ENCODE measurements around the gene ERC2.

GRCh38 chr3:56452085-56452484 is 16.2 kb downstream of the ERC2 start:
- TF ChIP-seq CTCF (conservative IDR thresholded peaks at IDR 0.05; ENCODE audit: low read length): no peak
- TF ChIP-seq EZH2phosphoT487 (IDR thresholded peaks at IDR 0.05; ENCODE audit: borderline replicate concordance): no peak
